ENCODE data around the gene SLC38A10. TPM values are rescaled to one million over a fixed set of nuclear protein-coding genes. Genes with fewer than 3 reads are reported as not detected.
A peak's percentile ranks its signal among the peaks of the same experiment; 100 is the strongest.
"Not testable (repeated sequence)": the region's sequence is repeated elsewhere in the genome, so short reads cannot be mapped to it uniquely, and the experiment has no call there.

SLC38A10 gene
- total RNA-seq, 1 donor from 2014 or later: 120 TPM

DNA sequence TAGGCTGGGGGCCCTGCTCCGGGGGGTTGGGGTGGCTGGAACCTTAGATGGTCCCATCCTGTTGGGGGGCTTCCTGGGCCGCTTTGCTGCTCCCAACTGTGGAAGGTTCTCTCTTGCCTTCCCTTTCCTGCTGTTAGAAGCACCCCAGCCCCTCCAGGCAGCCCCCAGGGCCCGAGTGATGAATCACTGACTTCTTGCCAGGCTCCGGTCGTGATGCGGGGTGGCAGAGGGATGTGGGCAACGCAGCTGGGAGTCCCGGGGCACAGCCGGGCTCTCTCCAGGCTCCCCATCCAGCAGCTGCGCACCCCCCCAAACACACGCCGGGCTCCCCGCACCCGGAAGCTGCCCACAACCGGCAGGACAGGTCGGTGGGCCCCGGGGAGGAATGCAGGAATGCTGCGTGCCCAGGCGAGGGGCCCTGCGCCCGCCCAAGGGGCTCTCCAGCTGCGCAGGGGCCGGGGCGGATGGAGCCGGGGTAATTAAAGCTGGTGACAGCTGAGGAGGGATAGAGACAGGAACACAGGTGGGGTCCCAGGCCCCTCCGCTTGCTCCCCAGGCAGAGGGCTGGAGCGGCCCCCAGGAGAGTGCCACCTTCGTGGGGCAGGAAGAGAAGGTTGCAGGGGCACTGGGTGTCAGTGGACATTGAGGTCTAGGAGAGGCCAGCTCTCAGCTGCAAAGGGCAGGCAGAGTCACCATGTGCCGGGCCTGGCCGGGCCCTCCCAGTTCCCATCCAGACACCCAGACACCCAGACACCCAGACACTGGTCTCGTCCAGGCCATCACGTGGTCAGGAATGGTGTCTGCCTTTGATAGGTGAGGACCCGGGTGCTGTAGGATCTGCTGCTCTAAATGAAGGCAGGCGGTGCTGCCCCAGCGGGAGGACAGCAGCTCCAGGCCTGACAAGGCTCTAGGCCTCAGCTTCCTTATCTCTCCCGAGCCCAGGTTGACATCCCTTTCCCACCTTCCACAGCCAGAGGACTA lies 15.0 kb upstream of the SLC38A10 start:
- Mint-ChIP-seq H3K4me3 (ENCODE audit: unreplicated experiment) (no peak overlapping the region), H3K9me3 (ENCODE audit: unreplicated experiment) (no peaks in the 10 kb centered on the region), H3K27me3 (ENCODE audit: unreplicated experiment) (no peaks in the 10 kb centered on the region), H3K4me1 (ENCODE audit: unreplicated experiment) (peaks cover 14% of the 10 kb centered on the region), H3K27ac (ENCODE audit: unreplicated experiment) (no peak overlapping the region), H3K36me3 (ENCODE audit: unreplicated experiment) (no peaks in the 10 kb centered on the region)
- DNase-seq (ENCODE audit: extremely low spot score, unreplicated experiment): no peak
- TF ChIP-seq, protein P1, sequence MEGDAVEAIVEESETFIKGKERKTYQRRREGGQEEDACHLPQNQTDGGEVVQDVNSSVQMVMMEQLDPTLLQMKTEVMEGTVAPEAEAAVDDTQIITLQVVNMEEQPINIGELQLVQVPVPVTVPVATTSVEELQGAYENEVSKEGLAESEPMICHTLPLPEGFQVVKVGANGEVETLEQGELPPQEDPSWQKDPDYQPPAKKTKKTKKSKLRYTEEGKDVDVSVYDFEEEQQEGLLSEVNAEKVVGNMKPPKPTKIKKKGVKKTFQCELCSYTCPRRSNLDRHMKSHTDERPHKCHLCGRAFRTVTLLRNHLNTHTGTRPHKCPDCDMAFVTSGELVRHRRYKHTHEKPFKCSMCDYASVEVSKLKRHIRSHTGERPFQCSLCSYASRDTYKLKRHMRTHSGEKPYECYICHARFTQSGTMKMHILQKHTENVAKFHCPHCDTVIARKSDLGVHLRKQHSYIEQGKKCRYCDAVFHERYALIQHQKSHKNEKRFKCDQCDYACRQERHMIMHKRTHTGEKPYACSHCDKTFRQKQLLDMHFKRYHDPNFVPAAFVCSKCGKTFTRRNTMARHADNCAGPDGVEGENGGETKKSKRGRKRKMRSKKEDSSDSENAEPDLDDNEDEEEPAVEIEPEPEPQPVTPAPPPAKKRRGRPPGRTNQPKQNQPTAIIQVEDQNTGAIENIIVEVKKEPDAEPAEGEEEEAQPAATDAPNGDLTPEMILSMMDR (IDR thresholded peaks at IDR 0.05): no peak

DNA sequence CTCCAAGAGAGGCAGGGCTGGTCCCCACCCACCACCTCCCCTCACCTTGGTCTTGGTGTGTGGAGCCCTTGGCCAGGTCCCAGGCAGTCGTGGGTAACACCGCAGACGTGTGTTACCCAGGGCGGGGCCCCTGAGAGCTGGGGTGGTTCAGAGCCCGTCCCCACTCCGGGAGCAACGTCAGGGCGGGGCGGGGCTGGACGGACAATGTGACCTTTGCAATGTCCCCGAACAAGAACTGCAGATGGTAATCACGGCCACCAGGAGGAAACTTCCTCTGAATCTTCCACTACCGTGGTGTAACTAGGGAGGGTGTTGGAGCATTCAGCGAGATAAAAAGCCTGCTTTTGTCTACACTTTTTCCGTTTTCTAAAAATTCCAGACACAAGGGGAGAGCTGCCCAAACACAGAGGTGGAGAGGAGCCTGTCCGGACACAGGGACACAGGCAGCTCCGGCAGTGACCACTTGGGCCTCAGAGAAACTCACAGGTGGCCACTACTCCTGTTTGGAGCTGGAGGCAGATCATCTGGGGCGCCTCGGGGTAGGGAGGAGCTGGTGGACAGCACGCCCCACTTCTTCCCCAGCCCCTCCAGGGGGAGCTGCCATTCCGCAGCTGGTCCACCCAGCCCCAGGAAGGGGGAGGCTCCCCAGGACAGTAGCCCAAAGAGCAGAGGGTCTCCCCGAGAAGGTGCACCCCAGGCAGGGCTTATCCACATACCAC lies 14.2 kb upstream of the SLC38A10 start:
- Mint-ChIP-seq H3K4me1 (ENCODE audit: unreplicated experiment) (peaks cover 14% of the 10 kb centered on the region), H3K27me3 (ENCODE audit: unreplicated experiment) (no peaks in the 10 kb centered on the region), H3K9me3 (ENCODE audit: unreplicated experiment) (no peaks in the 10 kb centered on the region), H3K27ac (ENCODE audit: unreplicated experiment) (peak overlapping the region; percentile 50), H3K4me3 (ENCODE audit: unreplicated experiment) (no peak overlapping the region), H3K36me3 (ENCODE audit: unreplicated experiment) (no peaks in the 10 kb centered on the region)
- DNase-seq (ENCODE audit: extremely low spot score, unreplicated experiment): no peak
- TF ChIP-seq, protein P1 (IDR thresholded peaks at IDR 0.05): peak; percentile 56

DNA sequence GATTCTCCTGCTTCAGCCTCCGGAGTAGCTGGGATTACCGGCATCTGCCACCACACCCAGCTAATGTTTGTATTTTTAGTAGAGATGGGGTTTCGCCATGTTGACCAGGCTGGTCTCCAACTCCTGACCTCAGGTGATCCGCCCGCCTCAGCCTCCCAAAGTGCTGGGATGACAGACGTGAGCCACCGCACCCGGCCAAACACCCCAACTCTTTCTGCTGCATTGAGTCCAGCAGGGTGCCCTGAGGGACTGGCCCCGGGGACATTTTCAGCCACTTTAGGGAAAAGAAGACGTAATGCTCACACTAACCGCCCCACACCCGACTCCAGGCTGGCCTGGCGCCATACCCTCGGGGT lies 13.7 kb upstream of the SLC38A10 start:
- H3K27ac Mint-ChIP-seq (ENCODE audit: unreplicated experiment): not testable (repeated sequence)

DNA sequence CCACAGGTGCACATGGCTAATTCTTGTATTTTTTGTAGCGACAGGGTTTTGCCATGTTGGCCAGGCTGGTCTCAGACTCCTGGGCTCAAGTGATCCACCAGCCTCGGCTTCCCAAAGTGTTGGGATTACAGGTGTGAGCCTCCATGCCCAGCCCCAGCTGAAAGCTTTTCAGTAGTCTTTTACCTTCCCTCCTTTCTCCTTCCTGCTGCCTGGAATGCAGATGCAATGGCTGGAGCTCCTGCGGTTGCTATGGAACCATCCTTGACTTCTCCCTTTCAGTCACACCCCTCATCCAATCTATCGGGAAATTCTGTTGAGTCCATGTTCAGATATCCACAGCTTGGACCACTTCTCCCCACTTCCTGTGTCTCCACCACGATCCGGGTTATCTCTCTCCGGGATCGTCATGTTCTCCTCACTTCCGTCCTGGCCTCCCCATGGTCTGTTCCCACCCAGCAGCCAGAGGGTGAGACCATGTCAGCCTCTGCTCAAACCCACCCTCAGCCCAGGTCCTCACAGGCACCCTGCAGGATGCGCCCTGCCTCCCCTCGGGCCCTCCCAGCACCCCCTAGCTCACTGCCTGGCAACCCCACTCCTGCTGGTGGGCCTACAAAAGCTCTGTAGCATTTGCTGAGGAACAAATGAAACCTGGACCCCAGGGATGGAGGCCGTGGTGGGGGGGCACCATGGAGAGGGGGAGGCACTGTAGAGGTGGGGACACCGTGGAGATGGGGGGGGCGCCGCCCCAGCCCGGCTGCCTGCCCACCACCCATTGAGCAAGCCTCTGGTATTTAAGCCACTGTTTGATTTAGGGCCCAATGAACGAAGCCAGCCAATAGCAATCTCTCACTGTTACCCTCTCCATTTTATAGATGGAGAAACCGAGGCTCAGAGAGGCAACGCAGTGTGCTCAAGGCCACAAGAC lies 12.8 kb upstream of the SLC38A10 start:
- Mint-ChIP-seq H3K27ac (ENCODE audit: unreplicated experiment) (no peak overlapping the region), H3K27me3 (ENCODE audit: unreplicated experiment) (no peaks in the 10 kb centered on the region)

More for the DNA sequence above, 13.7 kb upstream of the SLC38A10 start:
- H3K27me3 Mint-ChIP-seq (ENCODE audit: unreplicated experiment); H3K36me3 Mint-ChIP-seq (ENCODE audit: unreplicated experiment); DNase-seq (ENCODE audit: extremely low spot score, unreplicated experiment); H3K4me3 Mint-ChIP-seq (ENCODE audit: unreplicated experiment); H3K9me3 Mint-ChIP-seq (ENCODE audit: unreplicated experiment): not testable (repeated sequence)
- H3K4me1 Mint-ChIP-seq (ENCODE audit: unreplicated experiment): peaks cover 14% of the 10 kb centered on the region

More for the DNA sequence above, 12.8 kb upstream of the SLC38A10 start:
- Mint-ChIP-seq H3K4me3 (ENCODE audit: unreplicated experiment) (no peak overlapping the region), H3K4me1 (ENCODE audit: unreplicated experiment) (peaks cover 14% of the 10 kb centered on the region), H3K36me3 (ENCODE audit: unreplicated experiment) (no peaks in the 10 kb centered on the region), H3K9me3 (ENCODE audit: unreplicated experiment) (no peaks in the 10 kb centered on the region)
- TF ChIP-seq, protein P1 (IDR thresholded peaks at IDR 0.05): no peak
- DNase-seq (ENCODE audit: extremely low spot score, unreplicated experiment): no peak

All from osteocyte (in vitro differentiated cells).